Fibroblast of pulmonary artery (primary cell): Measurements from ENCODE around the gene FRA10AC1.

Experiments used
- DNase-seq: peaks from one replicate; pipeline ENCODE4 v3.0.0-alpha.2; 2010; ENCODE audit warnings: low read depth
- H3K4me3 ChIP-seq: replicated peaks from 2 replicates; pipeline ENCODE4 v1.5.1; 2011; ENCODE audit warnings: low read depth, mild to moderate bottlenecking, control low read depth, low read length, moderate library complexity
- CTCF ChIP-seq: IDR thresholded peaks from 2 replicates; pipeline ENCODE4 v1.5.1; 2011; ENCODE audit warnings: mild to moderate bottlenecking, control low read depth, low read length, inconsistent platforms; ENCODE audit errors: missing control alignments

Gene FRA10AC1

GRCh38 chr10:93742633-93743349, 40.4 kb upstream of the FRA10AC1 start:
- TF ChIP-seq CTCF, result no peak
- DNase-seq, result no peak
- no peak overlapping the region for H3K4me3 ChIP-seq

GRCh38 chr10:93741367-93741766, 39.0 kb upstream of the FRA10AC1 start:
- H3K4me3 ChIP-seq, result no peak overlapping the region
- no peak for TF ChIP-seq CTCF
- no peak for DNase-seq

GRCh38 chr10:93726024-93726423, 23.6 kb upstream of the FRA10AC1 start:
- H3K4me3 ChIP-seq, result no peak overlapping the region
- no peak for DNase-seq
- TF ChIP-seq CTCF, result no peak

- no peak overlapping the region for H3K4me3 ChIP-seq
- no peak for DNase-seq
- TF ChIP-seq CTCF, result no peak
These were observed 20.8 kb upstream of the FRA10AC1 start for GRCh38 chr10:93723153-93723552.

GRCh38 chr10:93722550-93722949, 20.2 kb upstream of the FRA10AC1 start:
- no peak for DNase-seq
- no peak for TF ChIP-seq CTCF
- no peak overlapping the region for H3K4me3 ChIP-seq

GRCh38 chr10:93719901-93720300, 17.5 kb upstream of the FRA10AC1 start:
- no peak for DNase-seq
- no peak for TF ChIP-seq CTCF

More at GRCh38 chr10:93719901-93720300, 17.5 kb upstream of the FRA10AC1 start:
- no peak overlapping the region for H3K4me3 ChIP-seq
